Measurements from ENCODE around the gene PRSS37. TPM values are rescaled to one million over a fixed set of nuclear protein-coding genes. Genes with fewer than 3 reads are reported as not detected.

The PRSS37 gene, protein sequence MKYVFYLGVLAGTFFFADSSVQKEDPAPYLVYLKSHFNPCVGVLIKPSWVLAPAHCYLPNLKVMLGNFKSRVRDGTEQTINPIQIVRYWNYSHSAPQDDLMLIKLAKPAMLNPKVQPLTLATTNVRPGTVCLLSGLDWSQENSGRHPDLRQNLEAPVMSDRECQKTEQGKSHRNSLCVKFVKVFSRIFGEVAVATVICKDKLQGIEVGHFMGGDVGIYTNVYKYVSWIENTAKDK
- total RNA-seq = not detected

GRCh38 chr7:141841385-141841784 is at the start of gene PRSS37:
PRSS37 (minus strand) TSS chr7:141841485; CDS start chr7:141841049, 436 bp downstream.
- no peak for TF ChIP-seq POLR2A (IDR thresholded peaks at IDR 0.05)
- TF ChIP-seq, protein P1, sequence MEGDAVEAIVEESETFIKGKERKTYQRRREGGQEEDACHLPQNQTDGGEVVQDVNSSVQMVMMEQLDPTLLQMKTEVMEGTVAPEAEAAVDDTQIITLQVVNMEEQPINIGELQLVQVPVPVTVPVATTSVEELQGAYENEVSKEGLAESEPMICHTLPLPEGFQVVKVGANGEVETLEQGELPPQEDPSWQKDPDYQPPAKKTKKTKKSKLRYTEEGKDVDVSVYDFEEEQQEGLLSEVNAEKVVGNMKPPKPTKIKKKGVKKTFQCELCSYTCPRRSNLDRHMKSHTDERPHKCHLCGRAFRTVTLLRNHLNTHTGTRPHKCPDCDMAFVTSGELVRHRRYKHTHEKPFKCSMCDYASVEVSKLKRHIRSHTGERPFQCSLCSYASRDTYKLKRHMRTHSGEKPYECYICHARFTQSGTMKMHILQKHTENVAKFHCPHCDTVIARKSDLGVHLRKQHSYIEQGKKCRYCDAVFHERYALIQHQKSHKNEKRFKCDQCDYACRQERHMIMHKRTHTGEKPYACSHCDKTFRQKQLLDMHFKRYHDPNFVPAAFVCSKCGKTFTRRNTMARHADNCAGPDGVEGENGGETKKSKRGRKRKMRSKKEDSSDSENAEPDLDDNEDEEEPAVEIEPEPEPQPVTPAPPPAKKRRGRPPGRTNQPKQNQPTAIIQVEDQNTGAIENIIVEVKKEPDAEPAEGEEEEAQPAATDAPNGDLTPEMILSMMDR (IDR thresholded peaks at IDR 0.05) = no peak
- no peak within 1 kb of the TSS for H3K4me3 ChIP-seq (ENCODE audit: low read depth, poor library complexity, severe bottlenecking)
- DNase-seq (ENCODE audit: low spot score in 2 of 2) = no peak
- intact Hi-C loops (cut with DNase I; ENCODE audit: low total_unique reads) = no loop called here

DNA sequence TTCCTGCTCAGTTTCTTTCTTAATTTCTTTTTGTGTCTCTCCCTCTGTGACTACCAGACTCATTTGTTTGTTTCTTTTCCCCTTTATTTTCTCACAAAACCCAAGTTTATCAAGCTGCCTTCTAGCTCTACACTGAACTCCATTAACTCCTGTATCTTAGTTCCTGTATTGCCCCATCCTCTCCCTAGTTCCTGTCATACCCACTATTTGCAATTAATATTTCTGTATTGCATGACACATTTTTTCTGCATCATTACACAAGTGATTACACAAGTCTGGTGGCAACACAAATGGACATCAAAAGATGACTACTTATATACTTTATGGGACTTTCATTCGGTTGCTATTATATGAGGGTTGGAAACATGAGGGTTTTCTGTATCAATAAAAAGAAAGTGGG is 48.0 kb upstream of the PRSS37 start:
- no peak overlapping the region for H3K4me3 ChIP-seq (ENCODE audit: low read depth, poor library complexity, severe bottlenecking)
- intact Hi-C loops (cut with DNase I; ENCODE audit: low total_unique reads) = no loop called here
- TF ChIP-seq, protein P1 (IDR thresholded peaks at IDR 0.05) = no peak
- no peak for TF ChIP-seq POLR2A (IDR thresholded peaks at IDR 0.05)
- no peak for DNase-seq (ENCODE audit: low spot score in 2 of 2)
- WGBS, 2 donors = 82 to 90% methylated on average over 1 of the region's 1 CpG

DNA sequence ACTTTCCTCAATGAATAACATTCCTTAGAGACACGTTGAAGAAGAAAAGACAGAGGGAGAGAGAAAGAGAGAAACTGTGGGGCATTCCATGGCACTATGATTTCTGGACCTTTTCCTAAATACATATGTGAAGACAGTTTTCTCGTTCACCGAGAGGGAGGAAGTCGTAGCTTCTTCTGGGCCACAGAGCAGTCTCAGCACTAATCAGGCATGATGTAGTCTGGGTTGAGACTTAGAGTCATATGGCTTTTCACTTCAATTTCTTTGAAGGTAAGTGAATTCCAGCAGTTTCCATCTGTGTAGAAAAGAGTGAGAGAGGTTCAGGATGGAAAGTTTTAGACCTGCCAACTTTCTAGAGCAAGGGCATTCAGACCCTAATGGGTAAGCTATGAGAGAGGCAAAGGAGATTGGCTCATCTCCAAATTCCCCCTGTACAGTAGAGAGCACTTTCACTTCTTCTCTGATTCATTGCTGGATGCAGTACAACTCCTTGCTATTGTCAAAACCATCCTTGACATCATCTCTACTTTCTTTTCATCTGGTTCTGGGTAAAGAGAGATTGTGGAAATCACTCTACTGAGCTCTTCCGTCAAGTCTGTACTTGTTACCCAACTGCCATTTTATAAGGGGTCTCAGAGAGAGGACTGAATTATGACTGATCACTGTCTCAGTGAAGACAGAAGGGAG is 43.4 kb upstream of the PRSS37 start:
- WGBS, 2 donors = 74 to 76% methylated on average over 5 of the region's 5 CpGs
- TF ChIP-seq, protein P1 (IDR thresholded peaks at IDR 0.05) = no peak
- TF ChIP-seq POLR2A (IDR thresholded peaks at IDR 0.05) = no peak
- intact Hi-C loops (cut with DNase I; ENCODE audit: low total_unique reads) = no loop called here
- no peak for DNase-seq (ENCODE audit: low spot score in 2 of 2)
- H3K4me3 ChIP-seq (ENCODE audit: low read depth, poor library complexity, severe bottlenecking) = no peak overlapping the region

- no peak for TF ChIP-seq POLR2A (IDR thresholded peaks at IDR 0.05)
- TF ChIP-seq, protein P1 (IDR thresholded peaks at IDR 0.05) = no peak
- intact Hi-C loops (cut with DNase I; ENCODE audit: low total_unique reads) = no loop called here
- H3K4me3 ChIP-seq (ENCODE audit: low read depth, poor library complexity, severe bottlenecking) = no peak overlapping the region
- DNase-seq (ENCODE audit: low spot score in 2 of 2) = no peak
- WGBS, 2 donors = 66 to 77% methylated on average over 5 of the region's 5 CpGs
Measured at GRCh38 chr7:141880960-141881359, 39.7 kb upstream of the PRSS37 start.

- H3K4me3 ChIP-seq (ENCODE audit: low read depth, poor library complexity, severe bottlenecking) = no peak overlapping the region
- intact Hi-C loops (cut with DNase I; ENCODE audit: low total_unique reads) = no loop called here
- WGBS, 2 donors = 85 to 92% methylated on average over 3 of the region's 3 CpGs
- no peak for TF ChIP-seq POLR2A (IDR thresholded peaks at IDR 0.05)
- TF ChIP-seq, protein P1 (IDR thresholded peaks at IDR 0.05) = no peak
- DNase-seq (ENCODE audit: low spot score in 2 of 2) = no peak
Measured at GRCh38 chr7:141877365-141877764, 36.1 kb upstream of the PRSS37 start.

Measured in lower leg skin (tissue), 4 donors.